ENCODE results near the gene VWC2.

The VWC2 gene

GRCh38 chr7:49797987-49798660 lies 24.7 kb downstream of the VWC2 start:
- Mint-ChIP-seq H3K27ac (no peak overlapping the region), H3K36me3 (no peaks in the 10 kb centered on the region), H3K4me1 (no peaks in the 10 kb centered on the region), H3K4me3 (no peak overlapping the region), H3K9me3 (peaks cover 0 to 3% of the 10 kb centered on the region in 2 donors), H3K27me3 (peaks cover 4 to 17% of the 10 kb centered on the region in 2 donors)
- DNase-seq = no peak
- no peak for ATAC-seq (replicated peaks)

GRCh38 chr7:49800031-49800430 lies 26.6 kb downstream of the VWC2 start:
- Mint-ChIP-seq H3K4me3 (no peak overlapping the region), H3K36me3 (no peaks in the 10 kb centered on the region), H3K4me1 (no peaks in the 10 kb centered on the region), H3K27ac (no peak overlapping the region), H3K27me3 (peaks cover 13 to 25% of the 10 kb centered on the region in 2 donors), H3K9me3 (no peaks in the 10 kb centered on the region)
- ATAC-seq (replicated peaks) (no peak), DNase-seq (no peak)

- Mint-ChIP-seq H3K4me3 (no peak overlapping the region), H3K4me1 (no peaks in the 10 kb centered on the region), H3K36me3 (no peaks in the 10 kb centered on the region), H3K27me3 (peaks cover 13 to 27% of the 10 kb centered on the region in 2 donors), H3K9me3 (no peaks in the 10 kb centered on the region), H3K27ac (no peak overlapping the region)
- DNase-seq = no peak
- ATAC-seq (replicated peaks) = no peak
Measured at GRCh38 chr7:49802600-49802999, 29.2 kb downstream of the VWC2 start.

GRCh38 chr7:49803812-49804211 lies 30.4 kb downstream of the VWC2 start:
- Mint-ChIP-seq H3K4me1 (no peaks in the 10 kb centered on the region), H3K27ac (no peak overlapping the region), H3K9me3 (no peaks in the 10 kb centered on the region), H3K27me3 (peaks cover 13 to 27% of the 10 kb centered on the region in 2 donors), H3K36me3 (no peaks in the 10 kb centered on the region), H3K4me3 (no peak overlapping the region)
- no peak for ATAC-seq (replicated peaks)
- DNase-seq = no peak

GRCh38 chr7:49805371-49806007 lies 32.1 kb downstream of the VWC2 start:
- no peak overlapping the region for H3K4me3 Mint-ChIP-seq
- no peaks in the 10 kb centered on the region for H3K4me1 Mint-ChIP-seq
- DNase-seq (no peak), ATAC-seq (replicated peaks) (no peak)
- no peaks in the 10 kb centered on the region for H3K36me3 Mint-ChIP-seq
- no peak overlapping the region for H3K27ac Mint-ChIP-seq
- H3K27me3 Mint-ChIP-seq = peaks cover 13 to 27% of the 10 kb centered on the region in 2 donors
- no peaks in the 10 kb centered on the region for H3K9me3 Mint-ChIP-seq

GRCh38 chr7:49812534-49812933 lies 39.1 kb downstream of the VWC2 start:
- DNase-seq = no peak

GRCh38 chr7:49817279-49817678 lies 43.8 kb downstream of the VWC2 start:
- peaks cover 0 to 5% of the 10 kb centered on the region in 2 donors for H3K27me3 Mint-ChIP-seq
- DNase-seq (no peak), ATAC-seq (replicated peaks) (no peak)
- peaks cover 0 to 6% of the 10 kb centered on the region in 2 donors for H3K9me3 Mint-ChIP-seq
- no peak overlapping the region for H3K4me3 Mint-ChIP-seq
- H3K27ac Mint-ChIP-seq = no peak overlapping the region
- no peaks in the 10 kb centered on the region for H3K36me3 Mint-ChIP-seq
- H3K4me1 Mint-ChIP-seq = no peaks in the 10 kb centered on the region

More at GRCh38 chr7:49812534-49812933, 39.1 kb downstream of the VWC2 start:
- no peak overlapping the region for H3K27ac Mint-ChIP-seq
- H3K36me3 Mint-ChIP-seq = no peaks in the 10 kb centered on the region
- H3K4me3 Mint-ChIP-seq = no peak overlapping the region
- no peaks in the 10 kb centered on the region for H3K4me1 Mint-ChIP-seq
- no peak for ATAC-seq (replicated peaks)
- peaks cover 0 to 5% of the 10 kb centered on the region in 2 donors for H3K9me3 Mint-ChIP-seq
- no peaks in the 10 kb centered on the region for H3K27me3 Mint-ChIP-seq

- DNase-seq (no peak), ATAC-seq (replicated peaks) (no peak)
- Mint-ChIP-seq H3K36me3 (no peaks in the 10 kb centered on the region), H3K4me1 (no peaks in the 10 kb centered on the region), H3K27ac (no peak overlapping the region), H3K9me3 (peaks cover 4 to 10% of the 10 kb centered on the region in 2 donors), H3K4me3 (no peak overlapping the region), H3K27me3 (peaks cover 0 to 5% of the 10 kb centered on the region in 2 donors)
Measured at GRCh38 chr7:49821181-49821580, 47.7 kb downstream of the VWC2 start.

GRCh38 chr7:49822856-49823255 lies 49.4 kb downstream of the VWC2 start:
- H3K4me1 Mint-ChIP-seq = no peaks in the 10 kb centered on the region
- H3K9me3 Mint-ChIP-seq = peaks cover 4 to 10% of the 10 kb centered on the region in 2 donors
- ATAC-seq (replicated peaks) (no peak), DNase-seq (no peak)
- peaks cover 3 to 5% of the 10 kb centered on the region in 2 donors for H3K27me3 Mint-ChIP-seq
- no peaks in the 10 kb centered on the region for H3K36me3 Mint-ChIP-seq
- H3K27ac Mint-ChIP-seq = no peak overlapping the region
- H3K4me3 Mint-ChIP-seq = no peak overlapping the region

GRCh38 chr7:49823566-49823965 lies 50.1 kb downstream of the VWC2 start:
- H3K9me3 Mint-ChIP-seq = peaks cover 4 to 10% of the 10 kb centered on the region in 2 donors
- no peak overlapping the region for H3K4me3 Mint-ChIP-seq
- no peak for ATAC-seq (replicated peaks)
- H3K27ac Mint-ChIP-seq = no peak overlapping the region
- H3K36me3 Mint-ChIP-seq = no peaks in the 10 kb centered on the region
- peaks cover 5% of the 10 kb centered on the region in 2 donors for H3K27me3 Mint-ChIP-seq
- H3K4me1 Mint-ChIP-seq = no peaks in the 10 kb centered on the region
- no peak for DNase-seq

- peaks cover 0 to 4% of the 10 kb centered on the region in 2 donors for H3K27me3 Mint-ChIP-seq
- no peak for DNase-seq
- no peak overlapping the region for H3K4me3 Mint-ChIP-seq
- H3K4me1 Mint-ChIP-seq = no peaks in the 10 kb centered on the region
- H3K36me3 Mint-ChIP-seq = no peaks in the 10 kb centered on the region
- no peak overlapping the region for H3K27ac Mint-ChIP-seq
- ATAC-seq (replicated peaks) = no peak
- H3K9me3 Mint-ChIP-seq = no peaks in the 10 kb centered on the region
Measured at GRCh38 chr7:49839863-49840645, 66.6 kb downstream of the VWC2 start.

- H3K9me3 Mint-ChIP-seq = no peaks in the 10 kb centered on the region
- H3K36me3 Mint-ChIP-seq = no peaks in the 10 kb centered on the region
- H3K4me1 Mint-ChIP-seq = no peaks in the 10 kb centered on the region
- ATAC-seq (replicated peaks) = no peak
- H3K4me3 Mint-ChIP-seq = no peak overlapping the region
- H3K27me3 Mint-ChIP-seq = peaks cover 0 to 4% of the 10 kb centered on the region in 2 donors
- no peak for DNase-seq
- H3K27ac Mint-ChIP-seq = no peak overlapping the region
Measured at GRCh38 chr7:49840751-49841405, 67.4 kb downstream of the VWC2 start.

GRCh38 chr7:49845626-49846025 lies 72.2 kb downstream of the VWC2 start:
- Mint-ChIP-seq H3K27me3 (peaks cover 0 to 7% of the 10 kb centered on the region in 2 donors), H3K9me3 (no peaks in the 10 kb centered on the region), H3K4me3 (no peak overlapping the region), H3K27ac (no peak overlapping the region), H3K36me3 (no peaks in the 10 kb centered on the region), H3K4me1 (no peaks in the 10 kb centered on the region)
- DNase-seq (no peak), ATAC-seq (replicated peaks) (no peak)

- no peak overlapping the region for H3K27ac Mint-ChIP-seq
- DNase-seq (no peak), ATAC-seq (replicated peaks) (no peak)
- H3K36me3 Mint-ChIP-seq = no peaks in the 10 kb centered on the region
- no peaks in the 10 kb centered on the region for H3K9me3 Mint-ChIP-seq
- no peak overlapping the region for H3K4me3 Mint-ChIP-seq
- no peaks in the 10 kb centered on the region for H3K4me1 Mint-ChIP-seq
- H3K27me3 Mint-ChIP-seq = peaks cover 0 to 7% of the 10 kb centered on the region in 2 donors
Measured at GRCh38 chr7:49848211-49848841, 74.9 kb downstream of the VWC2 start.

Measured in stimulated activated naive B cell treated with anti-CD40 and anti-IgM and Interleukin-4, amounts not matched to agents 10 μg/mL and 1 μg/mL and 100 μg/mL, for 72 hours (primary cell).